Gastrocnemius medialis (tissue), 4 donors: ENCODE measurements around the gene SLC39A11. TPM values are rescaled to one million over a fixed set of nuclear protein-coding genes. Genes with fewer than 3 reads are reported as not detected.

Source experiments
- ATAC-seq, 2 donors: fragments of 150-250 bp; one replicate each; pipeline ENCODE4 v1.9.1; 2016
- DNase-seq, 2 donors: peaks; one replicate each; pipeline ENCODE4 v3.0.0-alpha.2; 2019
- H3K27ac ChIP-seq, 4 donors: fragments of 200-600 bp; sonication (generic); 1 replicate in 1 of 4; 2 replicates in 3 of 4; pipeline ENCODE4 v1.5.1; 2016 to 2018; ENCODE audit warnings: mild to moderate bottlenecking in 2 of 4, moderate library complexity in 1 of 4
- H3K27me3 ChIP-seq, 3 donors: fragments of 200-600 bp; sonication (generic) in 2 of 3; 1 replicate in 1 of 3; 2 replicates in 2 of 3; pipeline versions ENCODE4 v1.5.1 to v1.6.0; 2016 to 2019; ENCODE audit warnings: mild to moderate bottlenecking in 1 of 3, moderate library complexity in 1 of 3
- H3K36me3 ChIP-seq, 2 donors: fragments of 200-600 bp; sonication (generic) in 1 of 2; one replicate each; pipeline ENCODE4 v1.5.1; 2017 to 2018
- H3K4me1 ChIP-seq, 2 donors: fragments of 200-600 bp; sonication (generic) in 1 of 2; one replicate each; pipeline ENCODE4 v1.5.1; 2016 to 2017; ENCODE audit warnings: mild to moderate bottlenecking in 2 of 2
- H3K4me3 ChIP-seq, 4 donors: fragments of 200-600 bp; sonication (generic) in 3 of 4; 1 replicate in 1 of 4; 2 replicates in 3 of 4; pipeline ENCODE4 v1.5.1; 2016 to 2019; ENCODE audit warnings: mild to moderate bottlenecking in 2 of 4
- H3K9me3 ChIP-seq, 3 donors: fragments of 200-600 bp; sonication (generic) in 2 of 3; 1 replicate in 1 of 3; 2 replicates in 2 of 3; pipeline ENCODE4 v1.5.1; 2016 to 2019
- POLR2A ChIP-seq, 2 donors: fragments of 450-650 bp; IDR thresholded peaks; one replicate each; pipeline ENCODE4 v1.6.1; 2017; ENCODE audit warnings: antibody characterized with exemption in 2 of 2, mild to moderate bottlenecking in 2 of 2, moderate library complexity in 2 of 2
- in situ Hi-C, 4 donors: fragments of 200-750 bp; cut with MboI; loops; one replicate each; pipeline versions ENCODE4 v1.15.0 to v1.8.0; 2017; ENCODE audit warnings: low sequenced_read_pairs in 4 of 4
- intact Hi-C: fragments of 100-400 bp; cut with DNase I; formaldehyde crosslinking; loops from one replicate; pipeline ENCODE4 v1.15.1; 2023; ENCODE audit warnings: low total_unique reads
- total RNA-seq, 4 donors: library from RNA; depleted of rRNA; stranded (reverse); fragments of >200 nt; gene quantifications; one replicate each; pipeline versions ENCODE4 v1.1.0 to v1.2.3, GENCODE V29; 2016
- TF ChIP-seq, protein P1 (sequence below), 5 experiments: fragments of 450-650 bp in 3 of 5; fragments of 200-600 bp in 2 of 5; sonication (generic) in 2 of 5; IDR thresholded peaks in 4 of 5; conservative IDR thresholded peaks in 1 of 5; 1 replicate in 4 of 5; 2 replicates in 1 of 5; pipeline ENCODE4 v1.5.1; 2016 to 2019; ENCODE audit warnings: antibody characterized with exemption in 5 of 5, mild to moderate bottlenecking in 3 of 5, moderate library complexity in 3 of 5

SLC39A11 gene
- total RNA-seq, 4 donors from 2014 or later: 7.6 to 28.4 (median 10.7) TPM

DNA sequence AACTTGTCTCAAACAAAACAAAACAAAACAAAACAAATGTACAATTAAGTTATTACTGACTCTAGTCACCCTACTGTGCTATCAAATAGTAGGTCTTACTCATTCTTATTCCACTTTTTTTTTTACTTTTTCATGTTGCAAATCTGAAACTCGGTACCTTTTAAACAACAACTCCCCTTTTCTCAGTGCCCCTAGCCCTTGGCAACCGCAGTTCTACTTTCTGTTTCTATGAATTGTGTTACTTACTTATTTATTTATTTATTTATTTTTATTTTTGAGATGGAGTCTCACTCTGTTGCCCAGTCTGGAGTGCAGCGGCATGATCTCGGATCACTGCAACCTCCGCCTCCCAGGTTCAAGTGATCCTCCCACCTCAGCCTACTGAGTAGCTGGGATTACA lies 104.0 kb downstream of the SLC39A11 start:
- Histone ChIP-seq H3K9me3 (no peaks in the 10 kb centered on the region), H3K36me3 (no peaks in the 10 kb centered on the region), H3K4me1 (no peaks in the 10 kb centered on the region), H3K27ac (no peak overlapping the region), H3K4me3 (no peak overlapping the region), H3K27me3 (no peaks in the 10 kb centered on the region)
- no peak for TF ChIP-seq POLR2A (IDR thresholded peaks at IDR 0.05)
- TF ChIP-seq, protein P1, sequence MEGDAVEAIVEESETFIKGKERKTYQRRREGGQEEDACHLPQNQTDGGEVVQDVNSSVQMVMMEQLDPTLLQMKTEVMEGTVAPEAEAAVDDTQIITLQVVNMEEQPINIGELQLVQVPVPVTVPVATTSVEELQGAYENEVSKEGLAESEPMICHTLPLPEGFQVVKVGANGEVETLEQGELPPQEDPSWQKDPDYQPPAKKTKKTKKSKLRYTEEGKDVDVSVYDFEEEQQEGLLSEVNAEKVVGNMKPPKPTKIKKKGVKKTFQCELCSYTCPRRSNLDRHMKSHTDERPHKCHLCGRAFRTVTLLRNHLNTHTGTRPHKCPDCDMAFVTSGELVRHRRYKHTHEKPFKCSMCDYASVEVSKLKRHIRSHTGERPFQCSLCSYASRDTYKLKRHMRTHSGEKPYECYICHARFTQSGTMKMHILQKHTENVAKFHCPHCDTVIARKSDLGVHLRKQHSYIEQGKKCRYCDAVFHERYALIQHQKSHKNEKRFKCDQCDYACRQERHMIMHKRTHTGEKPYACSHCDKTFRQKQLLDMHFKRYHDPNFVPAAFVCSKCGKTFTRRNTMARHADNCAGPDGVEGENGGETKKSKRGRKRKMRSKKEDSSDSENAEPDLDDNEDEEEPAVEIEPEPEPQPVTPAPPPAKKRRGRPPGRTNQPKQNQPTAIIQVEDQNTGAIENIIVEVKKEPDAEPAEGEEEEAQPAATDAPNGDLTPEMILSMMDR (IDR thresholded peaks at IDR 0.05 in 4 of 5, conservative IDR thresholded peaks at IDR 0.05 in 1 of 5): no peak
- in situ Hi-C loops: loop anchor here in 2 of 4 donors (5.0 to 25.0 kb wide), 2 partner anchors 149 to 169 kb away; no protein-coding TSS in a partner anchor
- ATAC-seq: no peak
- DNase-seq: no peak
- intact Hi-C loops: no loop called here

DNA sequence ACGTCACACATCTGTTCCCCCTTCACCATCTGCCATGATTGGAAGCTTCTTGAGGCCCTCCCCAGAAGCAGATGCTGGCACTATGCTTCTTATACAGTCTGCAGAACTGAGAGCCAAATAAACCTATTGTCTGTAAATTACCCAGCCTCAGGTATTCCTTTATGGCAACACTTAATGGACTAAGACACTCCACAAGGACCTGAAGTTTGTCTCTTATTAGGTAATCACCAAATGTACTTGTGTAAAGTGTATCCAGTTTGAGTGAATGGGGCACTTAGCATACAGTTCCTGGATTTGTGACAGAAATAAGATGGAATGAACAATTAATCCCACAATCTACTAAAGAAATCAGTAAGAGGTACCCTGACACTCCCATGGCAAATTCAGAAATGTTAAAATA lies 105.3 kb downstream of the SLC39A11 start:
- in situ Hi-C loops: loop anchor here in 2 of 4 donors (5.0 to 25.0 kb wide), 2 partner anchors 150 to 170 kb away; no protein-coding TSS in a partner anchor
- Histone ChIP-seq H3K27ac (no peak overlapping the region), H3K9me3 (no peaks in the 10 kb centered on the region), H3K4me1 (no peaks in the 10 kb centered on the region), H3K36me3 (no peaks in the 10 kb centered on the region), H3K27me3 (no peaks in the 10 kb centered on the region), H3K4me3 (no peak overlapping the region)
- no peak for TF ChIP-seq POLR2A (IDR thresholded peaks at IDR 0.05)
- TF ChIP-seq, protein P1 (IDR thresholded peaks at IDR 0.05 in 4 of 5, conservative IDR thresholded peaks at IDR 0.05 in 1 of 5): no peak
- ATAC-seq (no peak), DNase-seq (no peak)
- intact Hi-C loops: no loop called here

DNA sequence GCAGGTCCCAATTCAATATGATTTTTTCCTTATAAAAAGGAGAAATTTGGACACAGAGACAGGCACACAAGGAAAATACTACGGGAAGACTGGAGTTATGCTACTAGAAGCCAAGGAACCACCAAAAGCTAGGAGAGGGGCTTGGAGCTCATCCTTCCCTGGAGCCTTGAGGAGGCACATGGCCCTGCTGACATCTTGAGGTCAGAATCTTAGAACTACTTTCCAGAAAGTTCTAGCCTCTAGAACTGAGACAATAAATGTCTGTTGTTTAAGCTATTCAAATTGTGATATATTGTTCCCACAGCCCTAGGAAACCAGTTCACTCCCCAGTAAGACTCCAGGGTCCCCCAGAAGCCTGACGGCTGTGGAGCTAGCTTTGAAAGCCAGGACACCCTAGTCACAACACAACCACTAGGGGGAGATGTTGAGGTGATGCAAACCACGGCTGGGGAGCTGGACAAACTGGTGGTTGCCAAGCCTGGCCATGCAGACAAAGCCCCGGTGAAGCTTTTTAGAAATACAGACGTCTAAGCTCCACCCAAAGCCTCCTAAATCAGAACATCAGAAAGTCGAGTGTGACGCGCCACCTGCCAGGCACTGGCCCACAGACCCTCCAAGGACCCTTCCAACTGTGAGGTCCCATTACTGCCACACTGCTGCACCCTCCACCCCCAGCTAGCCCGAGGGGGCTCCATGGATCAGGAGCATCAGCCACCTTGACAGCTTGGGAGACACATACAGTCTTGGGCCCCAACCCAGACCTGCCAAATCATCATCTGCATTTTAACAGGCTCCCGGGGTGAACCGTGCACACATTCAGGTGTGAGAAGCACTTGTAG lies 106.4 kb downstream of the SLC39A11 start:
- H3K36me3 ChIP-seq: no peaks in the 10 kb centered on the region
- in situ Hi-C loops: loop anchor here in 2 of 4 donors (5.0 to 25.0 kb wide), 2 partner anchors 151 to 171 kb away; no protein-coding TSS in a partner anchor
- no peaks in the 10 kb centered on the region for H3K9me3 ChIP-seq
- TF ChIP-seq POLR2A (IDR thresholded peaks at IDR 0.05): no peak
- TF ChIP-seq, protein P1 (IDR thresholded peaks at IDR 0.05 in 4 of 5, conservative IDR thresholded peaks at IDR 0.05 in 1 of 5): peak; percentile 47 to 81 (median 68)
- intact Hi-C loops: loop anchor here (1.0 kb wide), 1 partner anchor 170 kb away; no protein-coding TSS in a partner anchor
- H3K4me3 ChIP-seq: no peak overlapping the region
- DNase-seq (peak in 1 of 2 donors; percentile 33), ATAC-seq (peak; percentile 74 to 86)
- no peak overlapping the region for H3K27ac ChIP-seq
- H3K4me1 ChIP-seq: no peaks in the 10 kb centered on the region
- no peaks in the 10 kb centered on the region for H3K27me3 ChIP-seq

DNA sequence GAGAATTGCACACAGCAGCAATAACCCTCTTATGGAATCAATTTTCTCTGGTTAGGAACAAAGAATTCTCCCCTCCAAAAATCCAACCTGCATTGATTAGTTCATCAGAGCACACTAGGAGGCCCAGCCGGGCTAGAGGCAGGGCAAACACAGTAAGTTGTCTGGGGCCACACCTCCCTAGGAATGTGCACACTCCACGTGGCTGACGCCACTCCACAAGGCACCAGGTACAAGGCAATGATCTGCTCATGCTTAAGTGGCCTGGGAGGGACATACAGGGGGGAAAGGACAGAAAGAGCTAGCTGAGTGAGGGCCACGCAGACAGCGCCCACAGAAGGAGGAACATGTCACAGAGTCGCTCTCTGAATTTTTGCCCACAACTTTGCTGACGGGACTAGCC lies 107.6 kb downstream of the SLC39A11 start:
- no peak for DNase-seq
- TF ChIP-seq, protein P1 (IDR thresholded peaks at IDR 0.05 in 4 of 5, conservative IDR thresholded peaks at IDR 0.05 in 1 of 5): no peak
- no peak for TF ChIP-seq POLR2A (IDR thresholded peaks at IDR 0.05)
- in situ Hi-C loops (loop anchor here in 2 of 4 donors (5.0 to 25.0 kb wide), 2 partner anchors 152 to 172 kb away; no protein-coding TSS in a partner anchor), intact Hi-C loops (no loop called here)
- no peak overlapping the region for H3K27ac ChIP-seq
- no peaks in the 10 kb centered on the region for H3K36me3 ChIP-seq
- ATAC-seq: no peak
- H3K9me3 ChIP-seq: no peaks in the 10 kb centered on the region
- no peak overlapping the region for H3K4me3 ChIP-seq
- no peaks in the 10 kb centered on the region for H3K27me3 ChIP-seq
- no peaks in the 10 kb centered on the region for H3K4me1 ChIP-seq
